Panc1 (cell line): ENCODE measurements around the gene MYLK.

ENCODE experiments used
- CTCF ChIP-seq: fragments of 450-650 bp; IDR thresholded peaks from 2 replicates; pipeline ENCODE4 v1.5.1; 2017; ENCODE audit warnings: mild to moderate bottlenecking
- TCF7L2 ChIP-seq: IDR thresholded peaks from 2 replicates; pipeline ENCODE4 v1.6.1; 2011; ENCODE audit warnings: mild to moderate bottlenecking, low read depth, low read length, inconsistent platforms

- TF ChIP-seq CTCF (no peak), TCF7L2 (no peak)
These were observed 262.3 kb downstream of the MYLK start for GRCh38 chr3:123621850-123622189.
